Panc1 (cell line): ENCODE data around the gene KANK4. TPM values are rescaled to one million over a fixed set of nuclear protein-coding genes. Genes with fewer than 3 reads are reported as not detected.

ENCODE experiments used
- ATAC-seq: fragments of 200-7000 bp; cut with Tn5 transposase; 2 replicates; pipeline ENCODE4 v1.9.1; 2020; ENCODE audit warnings: mild to moderate bottlenecking, moderate library complexity
- BruUV-seq: library from RNA; stranded (reverse); fragments of 400-500 nt; replicated peaks from 2 replicates; lab custom pipeline; 2021; lab: Mats Ljungman, UMichigan
- CTCF ChIA-PET: fragments of 300-600 bp; sonication (Branson Sonifier 250); formaldehyde crosslinking; loops from one replicate; lab custom pipeline; 2022; ENCODE audit warnings: antibody characterized with exemption; lab: Charles Lee
- POLR2A ChIA-PET: fragments of 300-600 bp; sonication (Branson Sonifier 250); formaldehyde crosslinking; loops from one replicate; lab custom pipeline; 2022; ENCODE audit warnings: antibody characterized with exemption; lab: Charles Lee
- DNase-seq: peaks from one replicate; pipeline ENCODE4 v3.0.0-alpha.2; 2010; ENCODE audit warnings: low read depth, low spot score
- H3K27ac ChIP-seq: 2 replicates; pipeline ENCODE4 v1.5.1; 2011; ENCODE audit warnings: mild to moderate bottlenecking, low read length, inconsistent platforms
- H3K27me3 ChIP-seq: fragments of 200-500 bp; sonication (Bioruptor generic); 2 replicates; pipeline ENCODE4 v1.6.0; 2014; ENCODE audit warnings: low read length, inconsistent platforms; ENCODE audit not compliant: control insufficient read depth, insufficient read depth
- H3K36me3 ChIP-seq: fragments of 200-500 bp; sonication (Bioruptor generic); 2 replicates; pipeline ENCODE4 v1.5.1; 2014; ENCODE audit warnings: inconsistent platforms, mild to moderate bottlenecking, low read length, moderate library complexity; ENCODE audit not compliant: control insufficient read depth, insufficient read depth
- H3K4me1 ChIP-seq: 2 replicates; pipeline ENCODE4 v1.5.1; 2011; ENCODE audit warnings: inconsistent platforms, mild to moderate bottlenecking, low read length, moderate library complexity; ENCODE audit not compliant: control insufficient read depth, insufficient read depth
- H3K4me3 ChIP-seq, 2 experiments: 2 replicates each; pipeline ENCODE4 v1.5.1; 2011 to 2012; ENCODE audit warnings: low read depth in 2 of 2, low read length in 2 of 2, mild to moderate bottlenecking in 2 of 2, inconsistent platforms in 1 of 2, moderate library complexity in 1 of 2
- H3K9me3 ChIP-seq: fragments of 200-500 bp; sonication (Bioruptor generic); 2 replicates; pipeline ENCODE4 v1.5.1; 2014; ENCODE audit warnings: low read depth, mild to moderate bottlenecking, inconsistent platforms, low read length, moderate library complexity; ENCODE audit not compliant: control insufficient read depth, insufficient read depth
- POLR2AphosphoS5 ChIP-seq: IDR thresholded peaks from 2 replicates; pipeline ENCODE4 v1.6.1; 2012; ENCODE audit warnings: mild to moderate bottlenecking, low read depth, low read length, moderate library complexity
- SIN3A ChIP-seq: IDR thresholded peaks from 2 replicates; pipeline ENCODE4 v1.6.1; 2012; ENCODE audit warnings: low read depth, mild to moderate bottlenecking, low read length, moderate library complexity, borderline replicate concordance; ENCODE audit not compliant: insufficient read depth
- TCF7L2 ChIP-seq: IDR thresholded peaks from 2 replicates; pipeline ENCODE4 v1.6.1; 2011; ENCODE audit warnings: mild to moderate bottlenecking, low read depth, low read length, inconsistent platforms
- in situ Hi-C: cut with HindIII; loops from 2 replicates; pipeline ENCODE4 v1.10.0; 2016; ENCODE audit warnings: low sequenced_read_pairs, low pct_unique_long_range_greater_than_20kb
- intact Hi-C: fragments of 100-400 bp; cut with micrococcal nuclease; formaldehyde crosslinking; loops from one replicate; pipeline ENCODE4 v1.10.0; 2022; ENCODE audit not compliant: unreplicated experiment
- total RNA-seq: library from RNA; stranded (reverse); gene quantifications from one replicate; pipeline ENCODE4 v1.2.1, GENCODE V29; 2021; ENCODE audit not compliant: unreplicated experiment
- TF ChIP-seq, protein P1 (sequence below), 2 experiments: IDR thresholded peaks; 2 replicates each; pipeline ENCODE4 v1.6.1; 2011 to 2012; ENCODE audit warnings: low read depth in 2 of 2, control low read depth in 1 of 2, low read length in 1 of 2, mild to moderate bottlenecking in 1 of 2, moderate library complexity in 1 of 2; ENCODE audit not compliant: insufficient read depth in 1 of 2
- TF ChIP-seq, protein P2 (sequence below): fragments of 450-650 bp; IDR thresholded peaks from 2 replicates; pipeline ENCODE4 v1.5.1; 2017; ENCODE audit warnings: mild to moderate bottlenecking

Gene KANK4
- total RNA-seq, 1 experiment from 2014 or later = 0.18 TPM

DNA sequence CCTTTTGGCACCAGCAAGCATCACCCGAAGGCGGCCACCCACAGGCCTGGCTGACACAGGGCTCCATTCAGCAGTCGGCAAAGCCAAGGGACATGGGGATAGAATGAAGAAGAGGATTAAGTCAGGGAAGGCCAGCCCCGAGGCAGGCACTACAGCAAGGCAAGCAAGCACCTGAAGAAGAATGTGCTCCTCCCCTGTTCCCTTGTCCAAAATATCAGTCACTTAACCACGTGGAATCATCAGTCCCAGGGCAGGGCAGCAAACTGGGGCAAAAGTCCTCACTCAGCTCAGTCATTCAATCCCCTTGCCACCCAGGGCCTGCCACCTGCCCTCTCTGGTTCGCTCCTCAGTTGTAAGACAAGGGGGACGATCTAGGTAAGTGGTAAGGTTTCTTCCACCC lies 9.3 kb downstream of the KANK4 start:
- DNase-seq = no peak
- in situ Hi-C loops = no loop called here
- no peak overlapping the region for H3K4me3 ChIP-seq
- intact Hi-C loops = no loop called here
- H3K4me1 ChIP-seq = no peaks in the 10 kb centered on the region
- ChIA-PET POLR2A (no interaction called here), CTCF (no interaction called here)
- no peak for ATAC-seq
- BruUV-seq = no TSS peak
- H3K27me3 ChIP-seq = peaks cover 12% of the 10 kb centered on the region
- no peaks in the 10 kb centered on the region for H3K9me3 ChIP-seq
- no peak overlapping the region for H3K27ac ChIP-seq
- H3K36me3 ChIP-seq = no peaks in the 10 kb centered on the region
- TF ChIP-seq, protein P1, sequence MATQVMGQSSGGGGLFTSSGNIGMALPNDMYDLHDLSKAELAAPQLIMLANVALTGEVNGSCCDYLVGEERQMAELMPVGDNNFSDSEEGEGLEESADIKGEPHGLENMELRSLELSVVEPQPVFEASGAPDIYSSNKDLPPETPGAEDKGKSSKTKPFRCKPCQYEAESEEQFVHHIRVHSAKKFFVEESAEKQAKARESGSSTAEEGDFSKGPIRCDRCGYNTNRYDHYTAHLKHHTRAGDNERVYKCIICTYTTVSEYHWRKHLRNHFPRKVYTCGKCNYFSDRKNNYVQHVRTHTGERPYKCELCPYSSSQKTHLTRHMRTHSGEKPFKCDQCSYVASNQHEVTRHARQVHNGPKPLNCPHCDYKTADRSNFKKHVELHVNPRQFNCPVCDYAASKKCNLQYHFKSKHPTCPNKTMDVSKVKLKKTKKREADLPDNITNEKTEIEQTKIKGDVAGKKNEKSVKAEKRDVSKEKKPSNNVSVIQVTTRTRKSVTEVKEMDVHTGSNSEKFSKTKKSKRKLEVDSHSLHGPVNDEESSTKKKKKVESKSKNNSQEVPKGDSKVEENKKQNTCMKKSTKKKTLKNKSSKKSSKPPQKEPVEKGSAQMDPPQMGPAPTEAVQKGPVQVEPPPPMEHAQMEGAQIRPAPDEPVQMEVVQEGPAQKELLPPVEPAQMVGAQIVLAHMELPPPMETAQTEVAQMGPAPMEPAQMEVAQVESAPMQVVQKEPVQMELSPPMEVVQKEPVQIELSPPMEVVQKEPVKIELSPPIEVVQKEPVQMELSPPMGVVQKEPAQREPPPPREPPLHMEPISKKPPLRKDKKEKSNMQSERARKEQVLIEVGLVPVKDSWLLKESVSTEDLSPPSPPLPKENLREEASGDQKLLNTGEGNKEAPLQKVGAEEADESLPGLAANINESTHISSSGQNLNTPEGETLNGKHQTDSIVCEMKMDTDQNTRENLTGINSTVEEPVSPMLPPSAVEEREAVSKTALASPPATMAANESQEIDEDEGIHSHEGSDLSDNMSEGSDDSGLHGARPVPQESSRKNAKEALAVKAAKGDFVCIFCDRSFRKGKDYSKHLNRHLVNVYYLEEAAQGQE (IDR thresholded peaks at IDR 0.05; ENCODE audit: insufficient read depth in 1 of 2, low read depth in 2 of 2, low read length in 1 of 2) = no peak
- TF ChIP-seq POLR2AphosphoS5 (no peak), TCF7L2 (no peak), SIN3A (no peak)
- TF ChIP-seq, protein P2, sequence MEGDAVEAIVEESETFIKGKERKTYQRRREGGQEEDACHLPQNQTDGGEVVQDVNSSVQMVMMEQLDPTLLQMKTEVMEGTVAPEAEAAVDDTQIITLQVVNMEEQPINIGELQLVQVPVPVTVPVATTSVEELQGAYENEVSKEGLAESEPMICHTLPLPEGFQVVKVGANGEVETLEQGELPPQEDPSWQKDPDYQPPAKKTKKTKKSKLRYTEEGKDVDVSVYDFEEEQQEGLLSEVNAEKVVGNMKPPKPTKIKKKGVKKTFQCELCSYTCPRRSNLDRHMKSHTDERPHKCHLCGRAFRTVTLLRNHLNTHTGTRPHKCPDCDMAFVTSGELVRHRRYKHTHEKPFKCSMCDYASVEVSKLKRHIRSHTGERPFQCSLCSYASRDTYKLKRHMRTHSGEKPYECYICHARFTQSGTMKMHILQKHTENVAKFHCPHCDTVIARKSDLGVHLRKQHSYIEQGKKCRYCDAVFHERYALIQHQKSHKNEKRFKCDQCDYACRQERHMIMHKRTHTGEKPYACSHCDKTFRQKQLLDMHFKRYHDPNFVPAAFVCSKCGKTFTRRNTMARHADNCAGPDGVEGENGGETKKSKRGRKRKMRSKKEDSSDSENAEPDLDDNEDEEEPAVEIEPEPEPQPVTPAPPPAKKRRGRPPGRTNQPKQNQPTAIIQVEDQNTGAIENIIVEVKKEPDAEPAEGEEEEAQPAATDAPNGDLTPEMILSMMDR = no peak

DNA sequence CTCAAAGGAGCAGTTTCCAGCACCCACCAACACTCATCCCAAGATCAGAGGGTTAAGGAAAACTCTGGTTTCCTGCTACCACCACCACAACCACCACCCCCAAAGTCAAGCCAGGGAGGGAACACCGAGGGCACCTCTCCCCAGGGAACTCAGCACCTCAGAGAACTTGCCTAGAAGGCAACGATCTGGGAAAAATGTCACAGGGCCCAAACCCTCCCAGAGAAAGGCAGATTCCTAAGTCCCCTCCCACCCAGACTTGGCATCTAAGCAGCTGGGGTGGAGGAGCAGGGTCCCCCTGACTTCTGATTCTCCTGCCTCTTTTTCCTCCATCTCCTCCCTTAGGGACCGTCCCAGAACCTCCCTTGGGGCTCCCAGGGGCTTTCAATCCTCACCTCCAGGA lies 10.6 kb downstream of the KANK4 start:
- in situ Hi-C loops = no loop called here
- CTCF ChIA-PET = no interaction called here
- BruUV-seq = no TSS peak

More for the DNA sequence above, 10.6 kb downstream of the KANK4 start:
- Histone ChIP-seq H3K4me1 (no peaks in the 10 kb centered on the region), H3K27me3 (peaks cover 12% of the 10 kb centered on the region), H3K9me3 (no peaks in the 10 kb centered on the region), H3K27ac (no peak overlapping the region), H3K4me3 (no peak overlapping the region), H3K36me3 (no peaks in the 10 kb centered on the region)
- ATAC-seq = no peak
- DNase-seq = no peak
- TF ChIP-seq, protein P2 = no peak
- TF ChIP-seq TCF7L2 (no peak), POLR2AphosphoS5 (no peak), SIN3A (no peak)
- TF ChIP-seq, protein P1 (IDR thresholded peaks at IDR 0.05; ENCODE audit: insufficient read depth in 1 of 2, low read depth in 2 of 2, low read length in 1 of 2) = no peak
- intact Hi-C loops = no loop called here
- POLR2A ChIA-PET = no interaction called here
